ENCODE measurements around the gene PRPF31. TPM values are rescaled to one million over a fixed set of nuclear protein-coding genes. Genes with fewer than 3 reads are reported as not detected.

PRPF31 gene
- total and polyA plus RNA-seq, 2 of the 4 experiments (the other 2 are of a cell fraction): 65.4 to 66.1 TPM

DNA sequence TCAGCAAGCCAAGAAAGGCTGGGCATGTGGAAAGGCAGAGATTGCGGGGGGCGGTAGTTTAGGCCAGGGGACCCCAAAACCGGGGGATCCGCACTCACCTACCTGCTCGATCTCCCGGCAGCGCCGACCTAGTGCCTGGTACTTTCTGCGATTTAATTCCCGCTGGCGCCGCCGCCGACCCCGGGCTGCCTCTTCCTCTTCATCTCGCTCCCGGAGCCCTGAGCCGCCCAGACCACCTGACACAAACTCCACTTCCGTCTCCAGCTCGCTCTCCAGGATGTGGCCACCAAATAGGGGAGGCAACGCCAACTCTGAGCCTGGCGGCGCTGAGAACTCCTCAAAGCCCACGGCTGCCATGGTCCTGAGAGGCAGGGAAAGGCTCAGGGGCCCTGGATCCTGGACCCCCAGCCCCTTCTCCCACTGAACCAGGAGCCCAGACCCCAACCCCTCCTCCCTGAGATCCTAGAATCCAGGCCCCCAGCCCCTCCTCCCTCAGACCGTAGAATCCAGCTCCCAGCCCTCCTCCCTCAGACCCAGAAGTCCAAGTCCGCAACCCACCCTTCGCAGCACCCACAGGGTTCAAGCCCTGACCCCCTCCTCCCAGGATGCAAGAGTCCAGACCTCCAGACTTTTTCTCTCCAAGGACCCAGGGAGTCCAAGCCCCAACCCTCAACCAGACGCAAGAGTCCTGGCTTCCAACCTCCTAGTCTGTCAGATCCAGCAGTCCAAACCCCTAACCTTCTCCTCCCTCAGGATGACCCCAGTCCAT lies 1.0 kb upstream of the PRPF31 start:
- H3K56ac ChIP-seq (ENCODE audit: extremely low read depth, insufficient read depth, low read length): peak overlapping the region; percentile 33; the same call in 1 of the 2 replicates
- CTCF ChIA-PET: interaction anchor here (0.6 kb wide), 1 partner anchor 367 kb away, joined by 5 read pairs; no protein-coding TSS in a partner anchor
- H2BK5ac ChIP-seq (ENCODE audit: low read depth, low read length, poor library complexity, severe bottlenecking): peak overlapping the region; percentile 54
- peak overlapping the region; percentile 98 for H3K4me2 ChIP-seq (ENCODE audit: low read depth, low read length)
- H3K27ac ChIP-seq (ENCODE audit: insufficient read depth, low read length): peak overlapping the region; percentile 68
- peaks cover 24% of the 10 kb centered on the region for H3K36me3 ChIP-seq (ENCODE audit: control insufficient read depth, insufficient read depth, low read length)
- WGBS, 2 experiments (ENCODE audit: extremely low coverage in 2 of 2, insufficient read length in 1 of 2): 9% methylated on average over 4 of the region's 28 CpGs; no CpG with 5 or more reads in 1 of the 2 experiments
- H4K5ac ChIP-seq (ENCODE audit: low read depth, low read length): peak overlapping the region; percentile 76
- in situ Hi-C loops (cut with MboI; ENCODE audit: low sequenced_read_pairs): loop anchor here (25.0 kb wide), 1 partner anchor 348 kb away; the partner anchor contains the start of genes CDC42EP5 and LENG9
- intact Hi-C loops (cut with micrococcal nuclease): loop anchor here (1.0 to 2.0 kb wide), 2 partner anchors 22 to 117 kb away; partner anchors contain the start of gene CNOT3
- H3K79me1 ChIP-seq (ENCODE audit: low read depth in 1 of 2, low read length in 2 of 2): peaks cover 28 to 52% of the 10 kb centered on the region in 2 experiments
- H2BK15ac ChIP-seq (ENCODE audit: low read depth, low read length): no peak overlapping the region; the same call in 2 of the 3 replicates
- H4K8ac ChIP-seq (ENCODE audit: low read depth in 2 of 2, low read length in 2 of 2): peak overlapping the region; percentile 69 to 96
- H3K4ac ChIP-seq (ENCODE audit: low read depth, low read length): peak overlapping the region; percentile 69
- H3K9ac ChIP-seq (ENCODE audit: low read depth, low read length): peak overlapping the region; percentile 77
- TF ChIP-seq, protein P1, sequence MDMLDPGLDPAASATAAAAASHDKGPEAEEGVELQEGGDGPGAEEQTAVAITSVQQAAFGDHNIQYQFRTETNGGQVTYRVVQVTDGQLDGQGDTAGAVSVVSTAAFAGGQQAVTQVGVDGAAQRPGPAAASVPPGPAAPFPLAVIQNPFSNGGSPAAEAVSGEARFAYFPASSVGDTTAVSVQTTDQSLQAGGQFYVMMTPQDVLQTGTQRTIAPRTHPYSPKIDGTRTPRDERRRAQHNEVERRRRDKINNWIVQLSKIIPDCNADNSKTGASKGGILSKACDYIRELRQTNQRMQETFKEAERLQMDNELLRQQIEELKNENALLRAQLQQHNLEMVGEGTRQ (IDR thresholded peaks at IDR 0.05; ENCODE audit: low read depth, low read length): 0 out of 2 replicates have a peak, but pooled peaks have one; percentile 15
- no peak for TF ChIP-seq BHLHE40 (IDR thresholded peaks at IDR 0.05; ENCODE audit: low read depth, low read length)
- H2AK9ac ChIP-seq (replicated peaks; ENCODE audit: low read depth, low read length, poor library complexity): peak overlapping the region; percentile 97
- peaks cover under 1% of the 10 kb centered on the region; the same call in 1 of the 2 replicates for H4K20me1 ChIP-seq (ENCODE audit: insufficient read depth, low read length)
- peak overlapping the region; percentile 53; the same call in 1 of the 2 replicates for H4K91ac ChIP-seq (ENCODE audit: insufficient read depth, low read depth, low read length)
- no peaks in the 10 kb centered on the region for H3K27me3 ChIP-seq (ENCODE audit: control insufficient read depth, insufficient read depth, low read length)
- H2BK20ac ChIP-seq (ENCODE audit: low read depth, low read length): no peak overlapping the region
- no peak overlapping the region for H3K18ac ChIP-seq (ENCODE audit: low read depth, low read length)
- peaks cover 6% of the 10 kb centered on the region for H3K4me1 ChIP-seq (ENCODE audit: control insufficient read depth, insufficient read depth, low read length)
- H3K23ac ChIP-seq (ENCODE audit: low read depth, low read length): peak overlapping the region; percentile 59
- H3K9me1 ChIP-seq (ENCODE audit: insufficient read depth, low read length): no peaks in the 10 kb centered on the region
- ATAC-seq (ENCODE audit: low read depth) (peak; percentile 1; the same call in 1 of the 2 replicates), DNase-seq (peak; percentile 18)
- peak overlapping the region; percentile 95 for H2AK5ac ChIP-seq (ENCODE audit: low read depth, low read length)
- H2AFZ ChIP-seq (replicated peaks; ENCODE audit: low read length, poor library complexity): peak overlapping the region; percentile 99
- POLR2A ChIA-PET (ENCODE audit: unreplicated experiment): interaction anchor here (1.1 kb wide), 1 partner anchor 23 kb away, joined by 3 read pairs; the partner anchor contains the start of gene CNOT3
- H3K14ac ChIP-seq (replicated peaks; ENCODE audit: low read depth, low read length): peak overlapping the region; percentile 80
- H3K9me3 ChIP-seq (ENCODE audit: control insufficient read depth, insufficient read depth, low read length): no peaks in the 10 kb centered on the region
- no peak overlapping the region for H2BK120ac ChIP-seq (ENCODE audit: low read depth, low read length)
- peak overlapping the region; percentile 61 for H3K4me3 ChIP-seq (ENCODE audit: insufficient read depth, low read depth, low read length)
- dilution Hi-C loops (cut with HindIII; ENCODE audit: low sequenced_read_pairs, unreplicated experiment): no loop called here
- no TSS peak for BruUV-seq (replicated peaks)
